ENCODE measurements around the gene ANKRD33.

The ANKRD33 gene

DNA sequence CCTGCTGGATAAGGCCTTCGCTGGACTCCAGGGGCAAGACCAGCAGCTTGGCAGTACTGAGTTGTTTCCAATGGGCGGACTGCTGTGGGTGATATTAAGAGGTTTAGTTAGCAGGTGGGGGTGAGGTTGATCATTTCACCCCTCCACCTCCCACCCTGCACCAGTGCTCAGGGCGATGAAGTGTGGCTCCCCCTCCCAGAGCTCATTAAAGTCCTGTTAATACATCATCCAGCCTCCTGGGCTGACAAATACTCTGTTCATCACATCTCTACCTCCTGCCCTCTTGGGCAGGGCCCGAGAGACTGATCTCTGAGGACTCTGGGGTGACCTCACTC is 37.0 kb upstream of the ANKRD33 start:
- Histone ChIP-seq H3K9me3 (ENCODE audit: severe bottlenecking) (no peaks in the 10 kb centered on the region), H3K4me1 (ENCODE audit: insufficient read depth, poor library complexity, severe bottlenecking) (no peaks in the 10 kb centered on the region), H3K27me3 (ENCODE audit: insufficient read depth, poor library complexity, severe bottlenecking) (peaks cover 24% of the 10 kb centered on the region), H3K4me3 (ENCODE audit: severe bottlenecking) (no peak overlapping the region), H3K36me3 (ENCODE audit: low read depth) (no peaks in the 10 kb centered on the region), H3K27ac (ENCODE audit: poor library complexity, severe bottlenecking) (no peak overlapping the region)
- DNase-seq (ENCODE audit: low spot score) (no peak), ATAC-seq (ENCODE audit: low read depth) (no peak)
- TF ChIP-seq, protein P1, sequence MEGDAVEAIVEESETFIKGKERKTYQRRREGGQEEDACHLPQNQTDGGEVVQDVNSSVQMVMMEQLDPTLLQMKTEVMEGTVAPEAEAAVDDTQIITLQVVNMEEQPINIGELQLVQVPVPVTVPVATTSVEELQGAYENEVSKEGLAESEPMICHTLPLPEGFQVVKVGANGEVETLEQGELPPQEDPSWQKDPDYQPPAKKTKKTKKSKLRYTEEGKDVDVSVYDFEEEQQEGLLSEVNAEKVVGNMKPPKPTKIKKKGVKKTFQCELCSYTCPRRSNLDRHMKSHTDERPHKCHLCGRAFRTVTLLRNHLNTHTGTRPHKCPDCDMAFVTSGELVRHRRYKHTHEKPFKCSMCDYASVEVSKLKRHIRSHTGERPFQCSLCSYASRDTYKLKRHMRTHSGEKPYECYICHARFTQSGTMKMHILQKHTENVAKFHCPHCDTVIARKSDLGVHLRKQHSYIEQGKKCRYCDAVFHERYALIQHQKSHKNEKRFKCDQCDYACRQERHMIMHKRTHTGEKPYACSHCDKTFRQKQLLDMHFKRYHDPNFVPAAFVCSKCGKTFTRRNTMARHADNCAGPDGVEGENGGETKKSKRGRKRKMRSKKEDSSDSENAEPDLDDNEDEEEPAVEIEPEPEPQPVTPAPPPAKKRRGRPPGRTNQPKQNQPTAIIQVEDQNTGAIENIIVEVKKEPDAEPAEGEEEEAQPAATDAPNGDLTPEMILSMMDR (IDR thresholded peaks at IDR 0.05; ENCODE audit: poor library complexity, severe bottlenecking) = no peak

DNA sequence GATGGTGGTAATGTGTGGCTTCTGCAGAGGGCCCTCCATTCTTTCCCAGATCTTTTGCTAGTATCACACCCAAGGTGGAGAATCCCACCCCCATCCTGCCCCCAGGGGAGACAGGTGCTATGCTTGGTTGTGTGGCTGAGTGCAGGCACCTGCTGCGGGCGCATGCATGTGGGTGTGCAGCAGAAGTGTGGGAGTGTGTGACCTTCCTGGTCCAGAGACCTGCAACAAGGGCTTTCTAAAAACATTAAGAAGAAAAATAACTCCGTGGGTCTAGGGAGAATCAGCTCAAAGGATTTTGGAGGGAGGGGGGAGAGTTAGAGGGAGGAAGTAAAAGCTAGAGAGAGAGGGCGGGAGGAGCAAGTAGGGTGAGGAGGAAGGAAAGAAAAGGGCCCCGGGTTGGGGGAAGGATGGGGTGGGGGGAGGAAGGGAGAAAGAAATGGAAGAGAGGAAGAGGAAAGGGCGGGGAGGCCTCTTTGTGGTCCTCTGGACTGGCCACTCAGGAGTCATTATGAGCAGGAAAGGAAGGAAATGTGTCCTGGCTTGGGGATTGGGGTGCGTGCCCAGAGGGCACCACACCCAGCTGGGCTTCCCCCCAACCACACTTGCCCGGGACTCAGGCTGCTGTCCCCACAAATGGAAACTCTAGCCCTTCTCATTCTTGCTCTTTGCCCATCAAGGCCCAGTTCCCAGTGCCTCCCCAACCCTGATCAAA is 36.3 kb upstream of the ANKRD33 start:
- H3K4me3 ChIP-seq (ENCODE audit: severe bottlenecking) = no peak overlapping the region
- no peaks in the 10 kb centered on the region for H3K4me1 ChIP-seq (ENCODE audit: insufficient read depth, poor library complexity, severe bottlenecking)
- no peaks in the 10 kb centered on the region for H3K9me3 ChIP-seq (ENCODE audit: severe bottlenecking)
- peaks cover 20% of the 10 kb centered on the region for H3K27me3 ChIP-seq (ENCODE audit: insufficient read depth, poor library complexity, severe bottlenecking)
- H3K27ac ChIP-seq (ENCODE audit: poor library complexity, severe bottlenecking) = no peak overlapping the region
- no peak for ATAC-seq (ENCODE audit: low read depth)
- H3K36me3 ChIP-seq (ENCODE audit: low read depth) = no peaks in the 10 kb centered on the region
- TF ChIP-seq, protein P1 (IDR thresholded peaks at IDR 0.05; ENCODE audit: poor library complexity, severe bottlenecking) = no peak
- DNase-seq (ENCODE audit: low spot score) = no peak

DNA sequence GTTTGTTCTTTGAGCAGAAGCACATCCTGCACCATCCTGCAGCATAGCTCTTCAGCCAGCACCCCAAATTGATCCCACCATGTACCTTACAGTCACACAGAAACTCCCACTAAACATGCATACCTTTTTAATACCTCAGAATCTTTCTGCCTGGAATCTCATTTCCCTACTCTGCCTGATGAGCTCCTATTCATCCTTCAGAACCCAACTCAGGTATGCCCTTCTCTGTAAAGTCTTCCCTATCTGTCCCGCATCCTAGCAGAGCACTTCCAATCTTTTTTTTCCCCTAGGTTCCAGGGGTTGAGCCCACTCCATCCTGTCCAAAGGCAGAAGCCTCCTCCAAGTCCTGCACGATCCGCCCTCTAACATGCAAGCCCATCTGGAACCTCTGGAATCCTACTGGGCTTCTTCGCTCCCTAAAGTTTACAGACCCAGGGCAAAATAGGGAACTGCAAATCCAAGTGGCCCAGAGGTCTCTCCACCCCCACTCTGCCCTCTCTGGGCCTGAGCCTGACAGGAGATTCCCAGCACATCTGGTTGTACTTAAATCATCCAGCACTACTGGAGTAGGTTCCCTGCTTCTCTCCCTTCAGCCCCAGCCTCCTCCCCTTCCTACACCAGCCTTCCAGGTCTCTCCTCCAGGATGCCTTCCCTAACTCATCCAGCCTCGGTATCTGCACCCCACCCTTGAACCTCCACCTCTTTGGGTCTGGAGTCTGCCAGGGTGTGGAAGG is 35.3 kb upstream of the ANKRD33 start:
- Histone ChIP-seq H3K27me3 (ENCODE audit: insufficient read depth, poor library complexity, severe bottlenecking) (peaks cover 12% of the 10 kb centered on the region), H3K4me1 (ENCODE audit: insufficient read depth, poor library complexity, severe bottlenecking) (no peaks in the 10 kb centered on the region), H3K27ac (ENCODE audit: poor library complexity, severe bottlenecking) (no peak overlapping the region), H3K9me3 (ENCODE audit: severe bottlenecking) (no peaks in the 10 kb centered on the region), H3K36me3 (ENCODE audit: low read depth) (no peaks in the 10 kb centered on the region), H3K4me3 (ENCODE audit: severe bottlenecking) (no peak overlapping the region)
- ATAC-seq (ENCODE audit: low read depth) (no peak), DNase-seq (ENCODE audit: low spot score) (no peak)
- TF ChIP-seq, protein P1 (IDR thresholded peaks at IDR 0.05; ENCODE audit: poor library complexity, severe bottlenecking) = no peak

DNA sequence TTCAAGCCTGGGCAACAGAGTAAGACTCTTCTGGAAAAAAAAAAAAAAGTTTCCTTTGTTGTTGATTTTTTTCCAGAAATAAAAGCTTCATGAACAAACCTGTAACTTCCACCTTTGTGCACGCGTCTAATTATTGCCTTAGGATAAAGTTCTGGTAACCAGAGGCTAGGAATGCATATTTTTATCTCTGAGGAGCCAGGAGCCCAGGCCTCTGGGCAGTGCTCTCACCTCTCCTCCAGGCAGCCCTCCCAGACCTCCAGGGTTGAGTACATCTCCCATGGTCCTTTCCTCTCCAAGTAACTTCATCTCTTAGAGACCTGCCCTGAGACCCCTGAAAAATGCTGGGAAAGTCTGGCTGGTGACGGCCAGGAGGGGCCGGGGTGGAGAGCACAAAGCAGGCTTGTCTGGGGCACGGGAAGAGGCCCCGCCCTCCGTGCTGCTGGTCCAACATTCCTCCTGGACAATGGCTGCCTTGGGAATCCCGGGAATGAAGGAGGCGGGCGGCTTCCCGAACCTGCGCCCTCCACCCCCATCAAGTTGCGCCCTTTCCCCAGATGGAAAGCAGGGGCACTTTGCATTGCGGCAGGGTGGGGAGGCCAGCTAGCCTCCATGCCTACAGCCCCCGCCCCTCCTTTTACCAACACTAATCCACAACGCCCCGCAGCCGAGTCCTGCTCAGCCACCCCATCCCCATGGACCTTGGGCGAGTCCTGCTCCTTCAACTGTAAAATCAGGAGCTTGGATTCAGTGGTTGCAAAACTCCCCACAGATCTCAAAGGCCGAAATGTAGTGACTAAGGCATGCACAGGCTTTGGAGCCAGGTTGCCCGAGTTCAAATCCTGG is 32.1 kb upstream of the ANKRD33 start:
- no peak for DNase-seq (ENCODE audit: low spot score)
- H3K4me3 ChIP-seq (ENCODE audit: severe bottlenecking) = no peak overlapping the region
- peak; percentile 31; the same call in 1 of the 3 replicates for ATAC-seq (ENCODE audit: low read depth)

More for the DNA sequence above, 32.1 kb upstream of the ANKRD33 start:
- TF ChIP-seq, protein P1 (IDR thresholded peaks at IDR 0.05; ENCODE audit: poor library complexity, severe bottlenecking) = no peak
- Histone ChIP-seq H3K4me1 (ENCODE audit: insufficient read depth, poor library complexity, severe bottlenecking) (no peaks in the 10 kb centered on the region), H3K27me3 (ENCODE audit: insufficient read depth, poor library complexity, severe bottlenecking) (peaks cover 4% of the 10 kb centered on the region), H3K27ac (ENCODE audit: poor library complexity, severe bottlenecking) (no peak overlapping the region), H3K36me3 (ENCODE audit: low read depth) (no peaks in the 10 kb centered on the region), H3K9me3 (ENCODE audit: severe bottlenecking) (no peaks in the 10 kb centered on the region)
